HEK293 (cell line): Measurements from ENCODE around the gene CFAP299.

ENCODE experiments used
- GLIS2 ChIP-seq: fragments of 450-650 bp; formaldehyde crosslinking; IDR thresholded peaks from 2 replicates; pipeline ENCODE4 v1.5.1; 2016; ENCODE audit warnings: missing biosample characterization, missing genetic modification characterization
- KLF16 ChIP-seq: fragments of 450-650 bp; formaldehyde crosslinking; IDR thresholded peaks from 2 replicates; pipeline ENCODE4 v1.5.1; 2017; ENCODE audit warnings: missing biosample characterization, missing genetic modification characterization
- KLF17 ChIP-seq: fragments of 450-650 bp; formaldehyde crosslinking; IDR thresholded peaks from 2 replicates; pipeline ENCODE4 v1.5.1; 2016; ENCODE audit warnings: missing biosample characterization, missing genetic modification characterization
- KLF9 ChIP-seq: fragments of 450-650 bp; formaldehyde crosslinking; IDR thresholded peaks from 2 replicates; pipeline ENCODE4 v1.5.1; 2016; ENCODE audit warnings: missing biosample characterization, missing genetic modification characterization, low read depth
- SALL2 ChIP-seq: fragments of 450-650 bp; formaldehyde crosslinking; IDR thresholded peaks from 2 replicates; pipeline ENCODE4 v1.5.0; 2017; ENCODE audit warnings: missing biosample characterization, mild to moderate bottlenecking, missing genetic modification characterization, borderline replicate concordance
- SETDB1 ChIP-seq: IDR thresholded peaks from one replicate; pipeline ENCODE4 v1.6.1; 2017; ENCODE audit warnings: mild to moderate bottlenecking, low read length, moderate library complexity, mixed read lengths; ENCODE audit not compliant: insufficient read length
- SP3 ChIP-seq: fragments of 450-650 bp; formaldehyde crosslinking; IDR thresholded peaks from 2 replicates; pipeline ENCODE4 v1.5.1; 2016; ENCODE audit warnings: missing biosample characterization, missing genetic modification characterization
- ZBTB17 ChIP-seq: fragments of 450-650 bp; formaldehyde crosslinking; IDR thresholded peaks from 2 replicates; pipeline ENCODE4 v1.5.1; 2016; ENCODE audit warnings: missing biosample characterization, missing genetic modification characterization
- ZBTB6 ChIP-seq: fragments of 450-650 bp; formaldehyde crosslinking; IDR thresholded peaks from 2 replicates; pipeline ENCODE4 v1.5.1; 2017; ENCODE audit warnings: missing biosample characterization, missing genetic modification characterization
- ZFP3 ChIP-seq: fragments of 450-650 bp; formaldehyde crosslinking; IDR thresholded peaks from 2 replicates; pipeline ENCODE4 v1.5.1; 2016; ENCODE audit warnings: low read depth, missing biosample characterization, missing genetic modification characterization
- ZNF169 ChIP-seq: fragments of 450-650 bp; formaldehyde crosslinking; IDR thresholded peaks from 2 replicates; pipeline ENCODE4 v1.5.1; 2016; ENCODE audit warnings: missing biosample characterization, missing genetic modification characterization
- ZNF221 ChIP-seq: fragments of 450-650 bp; formaldehyde crosslinking; IDR thresholded peaks from 2 replicates; pipeline ENCODE4 v1.5.1; 2017; ENCODE audit warnings: missing biosample characterization, missing genetic modification characterization, borderline replicate concordance
- ZNF223 ChIP-seq: fragments of 450-650 bp; formaldehyde crosslinking; IDR thresholded peaks from 2 replicates; pipeline ENCODE4 v1.5.1; 2016; ENCODE audit warnings: missing biosample characterization, missing genetic modification characterization
- ZNF24 ChIP-seq: fragments of 450-650 bp; formaldehyde crosslinking; IDR thresholded peaks from 2 replicates; pipeline ENCODE4 v1.5.1; 2016; ENCODE audit warnings: missing biosample characterization, missing genetic modification characterization
- ZNF26 ChIP-seq: fragments of 450-650 bp; formaldehyde crosslinking; IDR thresholded peaks from 2 replicates; pipeline ENCODE4 v1.5.1; 2016; ENCODE audit warnings: missing biosample characterization, missing genetic modification characterization
- ZNF280D ChIP-seq: fragments of 450-650 bp; formaldehyde crosslinking; IDR thresholded peaks from 2 replicates; pipeline ENCODE4 v1.5.1; 2016; ENCODE audit warnings: missing biosample characterization, missing genetic modification characterization
- ZNF354C ChIP-seq: fragments of 450-650 bp; formaldehyde crosslinking; IDR thresholded peaks from 2 replicates; pipeline ENCODE4 v1.5.1; 2016; ENCODE audit warnings: missing biosample characterization, missing genetic modification characterization, low read depth, borderline replicate concordance
- ZNF37A ChIP-seq: fragments of 450-650 bp; IDR thresholded peaks from 2 replicates; pipeline ENCODE4 v1.5.1; 2018; ENCODE audit warnings: missing biosample characterization, missing genetic modification characterization
- ZNF404 ChIP-seq: fragments of 450-650 bp; formaldehyde crosslinking; IDR thresholded peaks from 2 replicates; pipeline ENCODE4 v1.5.1; 2017; ENCODE audit warnings: missing biosample characterization, missing genetic modification characterization
- ZNF423 ChIP-seq: fragments of 450-650 bp; formaldehyde crosslinking; IDR thresholded peaks from 2 replicates; pipeline ENCODE4 v1.5.1; 2016; ENCODE audit warnings: missing biosample characterization, missing genetic modification characterization
- ZNF513 ChIP-seq: fragments of 450-650 bp; IDR thresholded peaks from 2 replicates; pipeline ENCODE4 v1.5.1; 2018; ENCODE audit warnings: missing biosample characterization, missing genetic modification characterization
- ZNF555 ChIP-seq: fragments of 450-650 bp; formaldehyde crosslinking; conservative IDR thresholded peaks from 2 replicates; pipeline ENCODE4 v1.5.1; 2017; ENCODE audit warnings: missing biosample characterization, mild to moderate bottlenecking, missing genetic modification characterization, inconsistent platforms
- ZNF558 ChIP-seq: fragments of 450-650 bp; formaldehyde crosslinking; IDR thresholded peaks from 2 replicates; pipeline ENCODE4 v1.5.1; 2016; ENCODE audit warnings: missing biosample characterization, missing genetic modification characterization
- ZNF585B ChIP-seq: fragments of 450-650 bp; formaldehyde crosslinking; IDR thresholded peaks from 2 replicates; pipeline ENCODE4 v1.5.1; 2016; ENCODE audit warnings: missing biosample characterization, missing genetic modification characterization
- ZNF600 ChIP-seq: fragments of 450-650 bp; formaldehyde crosslinking; IDR thresholded peaks from 2 replicates; pipeline ENCODE4 v1.5.1; 2016; ENCODE audit warnings: missing biosample characterization, missing genetic modification characterization
- ZNF621 ChIP-seq: fragments of 450-650 bp; formaldehyde crosslinking; IDR thresholded peaks from 2 replicates; pipeline ENCODE4 v1.5.1; 2017; ENCODE audit warnings: missing biosample characterization, missing genetic modification characterization
- ZNF654 ChIP-seq: fragments of 450-650 bp; formaldehyde crosslinking; IDR thresholded peaks from 2 replicates; pipeline ENCODE4 v1.5.1; 2016; ENCODE audit warnings: low read depth, missing biosample characterization, missing genetic modification characterization
- ZNF747 ChIP-seq: fragments of 450-650 bp; formaldehyde crosslinking; IDR thresholded peaks from 2 replicates; pipeline ENCODE4 v1.5.1; 2016; ENCODE audit warnings: missing biosample characterization, missing genetic modification characterization
- ZNF768 ChIP-seq: fragments of 450-650 bp; formaldehyde crosslinking; IDR thresholded peaks from 2 replicates; pipeline ENCODE4 v1.5.1; 2018; ENCODE audit warnings: missing biosample characterization, mild to moderate bottlenecking, missing genetic modification characterization
- ZNF837 ChIP-seq: fragments of 450-650 bp; formaldehyde crosslinking; IDR thresholded peaks from 2 replicates; pipeline ENCODE4 v1.5.1; 2016; ENCODE audit warnings: missing biosample characterization, missing genetic modification characterization
- ZSCAN18 ChIP-seq: fragments of 450-650 bp; formaldehyde crosslinking; IDR thresholded peaks from 2 replicates; pipeline ENCODE4 v1.5.1; 2016; ENCODE audit warnings: missing biosample characterization, missing genetic modification characterization

Gene CFAP299

GRCh38 chr4:80307183-80307735 is 28.3 kb upstream of the CFAP299 start (continued):
- TF ChIP-seq ZNF26 (tag by site-specific recombination) = no peak
- TF ChIP-seq ZBTB6 (tag by site-specific recombination) = 0 out of 2 replicates have a peak, but pooled peaks have one; percentile 5
- TF ChIP-seq KLF17 (tag by site-specific recombination) = peak; percentile 93
- no peak for TF ChIP-seq ZNF513
- TF ChIP-seq ZNF558 (tag by site-specific recombination) = peak; percentile 86
- peak; percentile 73 for TF ChIP-seq ZBTB17 (tag by site-specific recombination)
- TF ChIP-seq ZNF747 (tag by site-specific recombination) = no peak
- no peak for TF ChIP-seq ZNF600 (tag by site-specific recombination)
- no peak for TF ChIP-seq ZNF280D (tag by site-specific recombination)
- TF ChIP-seq ZSCAN18 (tag by site-specific recombination) = no peak
- TF ChIP-seq ZNF169 = no peak
- TF ChIP-seq ZNF423 (tag by site-specific recombination) = no peak
- peak; percentile 97 for TF ChIP-seq ZNF24 (tag by site-specific recombination)
- TF ChIP-seq ZNF37A (tag by site-specific recombination) = no peak
- no peak for TF ChIP-seq ZNF654 (tag by site-specific recombination)
- TF ChIP-seq ZNF585B (tag by site-specific recombination) = no peak
- TF ChIP-seq ZNF223 (tag by site-specific recombination) = no peak
- TF ChIP-seq ZNF221 (tag by site-specific recombination) = no peak
- TF ChIP-seq KLF9 (tag by site-specific recombination) = no peak
- TF ChIP-seq SP3 (tag by site-specific recombination) = peak; percentile 31; the same call in 1 of the 2 replicates
- no peak for TF ChIP-seq ZNF404 (tag by site-specific recombination)
- no peak for TF ChIP-seq GLIS2
- TF ChIP-seq KLF16 (tag by site-specific recombination) = peak; percentile 57; the same call in 1 of the 2 replicates
- TF ChIP-seq SETDB1 = no peak
- no peak for TF ChIP-seq ZNF354C
- TF ChIP-seq ZNF768 (tag by site-specific recombination) = no peak
- TF ChIP-seq ZFP3 (tag by site-specific recombination) = no peak
- no peak for TF ChIP-seq SALL2
- no peak for TF ChIP-seq ZNF621
- no peak for TF ChIP-seq ZNF837
- no peak for TF ChIP-seq ZNF555 (tag by site-specific recombination)
